T47D (cell line): ENCODE measurements around the gene GRK1.
"Not testable (repeated sequence)": the region's sequence is repeated elsewhere in the genome, so short reads cannot be mapped to it uniquely, and the experiment has no call there.

Source experiments
- DNase-seq, 2 experiments: peaks; one replicate each; pipeline versions ENCODE4 v3.0.0 to v3.0.0-alpha.2; 2011 to 2012; ENCODE audit warnings: low read depth in 1 of 2, low spot score in 1 of 2
- JUND ChIP-seq: IDR thresholded peaks from 2 replicates; pipeline ENCODE4 v1.6.1; 2012; ENCODE audit warnings: low read depth
- in situ Hi-C: cut with HindIII; loops from 2 replicates; pipeline ENCODE4 v1.10.0; 2016; ENCODE audit warnings: low sequenced_read_pairs, low pct_unique_long_range_greater_than_20kb

The GRK1 gene

GRCh38 chr13:113742445-113743120 is 75.6 kb downstream of the GRK1 start:
- TF ChIP-seq JUND, result no peak
- in situ Hi-C loops, result no loop called here
- no peak for DNase-seq

DNA sequence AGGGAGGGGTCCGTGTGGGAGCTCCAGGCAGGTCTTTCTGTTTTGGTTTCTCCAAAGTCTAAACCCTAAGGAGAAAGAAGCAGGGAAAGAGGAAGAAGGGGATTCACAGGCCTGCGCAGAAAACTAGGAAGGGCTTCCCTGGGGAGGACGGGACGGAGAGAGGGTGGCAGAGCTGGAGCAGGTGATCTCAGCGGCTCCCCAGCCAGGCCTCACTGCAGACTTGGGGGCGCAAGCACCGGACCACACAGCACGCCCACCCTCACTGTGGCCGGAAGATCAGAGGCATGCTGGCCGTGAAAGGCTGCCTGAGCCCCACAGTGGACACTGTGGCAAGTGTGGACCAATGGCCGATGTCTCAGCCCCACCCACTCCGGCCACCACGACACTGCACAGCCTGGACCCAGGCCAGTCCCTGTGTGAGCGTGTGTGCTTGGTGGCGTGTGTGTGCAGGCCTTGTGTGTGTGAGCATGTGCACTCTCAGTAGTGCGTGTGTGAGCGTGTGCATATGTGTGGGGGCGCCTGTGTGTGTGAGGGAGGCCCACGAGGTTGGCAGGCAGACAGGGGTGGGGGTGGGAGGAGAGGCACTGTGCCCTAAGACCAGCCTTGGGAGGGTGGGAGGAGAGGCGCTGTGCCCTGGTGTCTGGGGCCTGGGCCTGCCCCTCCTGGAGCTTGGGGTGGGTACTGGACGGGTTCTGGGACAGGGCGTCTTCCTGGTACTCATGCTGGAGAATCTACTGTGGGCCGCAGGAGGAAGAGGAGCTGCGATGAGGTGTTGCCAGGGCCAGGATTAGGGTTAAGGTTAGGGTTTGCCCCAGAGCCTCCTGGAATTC is 76.6 kb downstream of the GRK1 start:
- DNase-seq, result no peak
- no peak for TF ChIP-seq JUND
- in situ Hi-C loops, result no loop called here

GRCh38 chr13:113744197-113745000 is 77.4 kb downstream of the GRK1 start:
- no peak for TF ChIP-seq JUND
- in situ Hi-C loops, result no loop called here
- DNase-seq, result no peak

DNA sequence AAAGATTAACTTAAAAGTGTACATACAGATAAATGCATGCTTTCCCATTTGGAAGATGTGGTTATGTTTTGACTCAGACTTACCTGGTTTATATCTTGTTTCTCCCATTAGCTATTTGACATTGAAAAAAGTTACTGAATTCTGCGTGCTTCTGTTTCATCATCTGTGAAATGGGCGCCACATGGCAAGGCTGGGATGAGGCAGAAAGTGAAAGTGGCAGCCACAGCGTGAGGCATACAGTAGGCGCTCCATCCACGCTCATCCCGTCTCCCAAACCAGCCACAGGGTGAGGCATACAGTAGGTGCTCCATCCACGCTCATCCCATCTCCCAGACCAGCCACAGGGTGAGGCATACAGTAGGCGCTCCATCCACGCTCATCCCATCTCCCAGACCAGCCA is 78.0 kb downstream of the GRK1 start:
- in situ Hi-C loops, result no loop called here
- no peak for TF ChIP-seq JUND
- DNase-seq, result no peak

- DNase-seq, in situ Hi-C loops: not testable (repeated sequence)
These were observed 78.6 kb downstream of the GRK1 start for GRCh38 chr13:113745500-113746142.

GRCh38 chr13:113746143-113746525 is 79.1 kb downstream of the GRK1 start:
- in situ Hi-C loops, result no loop called here
- DNase-seq, result no peak

GRCh38 chr13:113746671-113747070 is 79.7 kb downstream of the GRK1 start:
- in situ Hi-C loops, result no loop called here
- DNase-seq, result no peak
- TF ChIP-seq JUND, result no peak

More at GRCh38 chr13:113746143-113746525, 79.1 kb downstream of the GRK1 start:
- no peak for TF ChIP-seq JUND

DNA sequence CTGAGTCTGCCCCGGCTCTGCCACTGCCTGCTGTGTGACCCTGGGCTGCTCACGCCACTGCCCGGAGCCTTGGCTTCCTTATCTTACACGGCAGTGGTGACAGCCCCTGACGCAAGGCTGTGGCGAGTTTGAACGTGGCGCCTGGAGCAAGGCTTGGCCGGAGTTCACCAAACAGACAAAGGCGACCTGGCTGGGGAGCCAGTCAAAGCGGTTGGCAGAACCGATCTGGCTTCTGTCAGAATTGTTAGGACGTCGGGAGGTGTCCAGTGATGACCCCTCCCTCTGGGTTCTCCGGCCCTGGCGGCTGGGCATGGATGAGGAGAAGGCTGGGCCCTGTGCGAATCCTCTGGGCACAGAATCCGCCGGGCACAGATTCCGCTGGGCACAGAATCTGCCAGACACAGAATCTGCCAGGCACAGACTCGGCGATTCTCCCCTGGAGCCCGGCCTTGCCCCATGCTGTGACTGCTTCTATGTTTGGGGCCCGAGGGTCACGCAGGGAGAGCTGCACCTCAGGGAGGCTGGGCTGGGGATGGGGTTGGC is 80.3 kb downstream of the GRK1 start:
- DNase-seq, result no peak
- in situ Hi-C loops, result no loop called here
- TF ChIP-seq JUND, result no peak

DNA sequence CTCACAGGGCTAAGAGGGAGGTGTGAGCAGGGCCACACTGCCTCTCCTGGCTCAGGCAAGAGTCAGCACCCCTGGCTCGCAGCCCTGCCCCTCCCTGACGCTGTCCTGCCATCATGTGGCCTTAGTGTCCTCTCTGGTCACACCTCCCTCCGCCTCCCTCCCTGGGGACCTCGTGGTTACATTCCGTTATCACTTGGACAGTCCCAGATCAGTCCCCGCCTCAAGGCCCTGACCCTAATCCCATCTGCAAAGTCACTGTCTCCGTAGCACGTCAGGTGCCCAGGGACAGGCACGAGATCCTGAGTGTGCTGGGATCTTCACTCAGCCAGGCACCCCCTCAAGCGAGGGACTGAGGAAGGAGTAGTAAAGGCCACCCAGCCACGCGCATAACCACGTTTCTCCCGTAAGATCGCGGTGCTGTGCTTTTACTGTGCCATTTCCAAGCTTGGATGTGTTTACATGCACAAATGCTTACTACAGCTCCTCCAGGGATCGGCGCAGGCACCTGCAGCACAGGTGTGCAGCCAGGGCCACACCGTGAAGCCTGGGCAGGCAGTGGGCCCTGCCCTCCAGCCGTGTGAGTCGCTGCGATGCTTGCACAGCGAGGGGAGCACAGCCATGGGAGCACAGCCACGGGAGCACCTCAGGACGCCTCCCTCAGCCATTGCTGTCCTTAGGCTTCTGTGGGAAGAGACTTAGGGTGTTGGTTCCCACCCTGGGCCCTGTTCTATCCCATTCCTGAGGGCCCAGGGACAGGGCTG is 81.3 kb downstream of the GRK1 start:
- TF ChIP-seq JUND, result no peak
- in situ Hi-C loops, result no loop called here
- DNase-seq, result no peak

DNA sequence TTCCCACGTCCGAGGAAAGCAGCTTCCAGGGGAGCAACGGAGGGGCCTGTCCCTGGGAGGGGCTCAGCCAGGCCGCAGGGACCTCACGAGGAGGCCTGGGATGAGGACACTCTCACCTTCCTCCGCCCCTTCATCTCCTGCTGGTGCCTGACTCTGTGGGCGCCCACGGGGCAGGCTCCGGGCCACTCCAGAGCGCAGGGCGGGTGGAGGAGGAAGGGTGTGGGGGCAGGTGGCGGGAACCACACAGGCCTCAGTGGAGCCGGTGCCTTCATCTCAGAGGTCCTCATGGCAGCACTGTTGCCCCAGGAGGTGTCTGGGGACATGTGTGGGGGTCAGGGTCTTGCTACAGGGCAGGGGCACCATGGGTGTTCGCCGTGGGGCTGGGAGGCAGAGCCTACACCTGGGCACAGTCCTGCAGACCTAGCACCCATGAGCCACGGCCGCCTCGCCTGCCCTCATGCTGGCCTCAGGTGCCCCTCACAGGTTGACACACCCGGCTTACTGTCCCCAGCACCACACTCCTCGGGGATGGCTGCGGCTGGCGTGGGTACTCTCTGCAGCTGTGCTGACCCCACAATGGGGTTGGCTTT is 81.9 kb downstream of the GRK1 start:
- in situ Hi-C loops, result no loop called here
- no peak for TF ChIP-seq JUND
- DNase-seq, result no peak

GRCh38 chr13:113749507-113749906 is 82.5 kb downstream of the GRK1 start:
- in situ Hi-C loops, result no loop called here
- TF ChIP-seq JUND, result no peak
- DNase-seq, result no peak
